H1 (cell line): ENCODE measurements around the gene SLC1A7. TPM values are rescaled to one million over a fixed set of nuclear protein-coding genes. Genes with fewer than 3 reads are reported as not detected.

Experiments
- CTCF ChIA-PET: fragments of 300-600 bp; sonication (Branson Sonifier 250); formaldehyde crosslinking; loops from one replicate; lab custom pipeline; 2021; ENCODE audit not compliant: partially characterized antibody; lab: Charles Lee
- POLR2A ChIA-PET: fragments of 300-600 bp; sonication (Branson Sonifier 250); formaldehyde crosslinking; loops from one replicate; lab custom pipeline; 2021; ENCODE audit warnings: inconsistent platforms; ENCODE audit not compliant: partially characterized antibody; lab: Charles Lee
- DNase-seq, 2 experiments: peaks; one replicate each; pipeline versions ENCODE4 v3.0.0 to v3.0.0-alpha.2; 2010 to 2022; ENCODE audit warnings: low spot score in 2 of 2, low read depth in 1 of 2, mixed read lengths in 1 of 2
- FAIRE-seq: peaks from 2 replicates; lab custom pipeline; 2011; peaks lifted over from hg19 to GRCh38; lab: Jason Lieb, UNC
- H2AFZ ChIP-seq: 2 replicates; pipeline ENCODE4 v1.8.1; 2012; ENCODE audit warnings: low read length, inconsistent platforms
- H2AK5ac ChIP-seq: 2 replicates; pipeline ENCODE4 v1.6.1; 2013; ENCODE audit warnings: low read depth, low read length
- H2BK120ac ChIP-seq: replicated peaks from 2 replicates; pipeline ENCODE3; 2013; ENCODE audit warnings: low read depth, low read length, inconsistent platforms
- H2BK12ac ChIP-seq: 2 replicates; pipeline ENCODE4 v1.6.1; 2013; ENCODE audit warnings: low read depth, low read length
- H2BK15ac ChIP-seq: 2 replicates; pipeline ENCODE4 v1.6.1; 2013; ENCODE audit warnings: low read length
- H2BK20ac ChIP-seq: 2 replicates; pipeline ENCODE4 v1.6.1; 2013; ENCODE audit warnings: low read length
- H2BK5ac ChIP-seq: 2 replicates; pipeline ENCODE4 v1.6.1; 2013; ENCODE audit warnings: low read depth, low read length
- H3K14ac ChIP-seq: 2 replicates; pipeline ENCODE4 v1.6.1; 2013; ENCODE audit warnings: inconsistent platforms; ENCODE audit not compliant: insufficient read length
- H3K18ac ChIP-seq: 2 replicates; pipeline ENCODE4 v1.6.1; 2013; ENCODE audit warnings: low read length; ENCODE audit errors: extremely low read depth
- H3K23ac ChIP-seq: 2 replicates; pipeline ENCODE4 v1.6.1; 2013; ENCODE audit warnings: inconsistent platforms; ENCODE audit not compliant: insufficient read length
- H3K23me2 ChIP-seq: 2 replicates; pipeline ENCODE4 v1.6.1; 2013; ENCODE audit warnings: low read depth, low read length
- H3K27ac ChIP-seq: 2 replicates; pipeline ENCODE4 v1.6.1; 2011; ENCODE audit warnings: low read depth, low read length, inconsistent platforms
- H3K27me3 ChIP-seq, 4 experiments: replicated peaks in 1 of 4; 1 replicate in 1 of 4; 2 replicates in 3 of 4; pipeline versions ENCODE4 v1.6.1 to v1.8.1; 2011 to 2013; ENCODE audit warnings: low read length in 3 of 4, mild to moderate bottlenecking in 3 of 4, inconsistent platforms in 2 of 4, mixed read lengths in 2 of 4, moderate library complexity in 1 of 4; ENCODE audit not compliant: control insufficient read depth in 3 of 4, insufficient read depth in 3 of 4; ENCODE audit errors: extremely low read depth in 1 of 4
- H3K36me3 ChIP-seq, 4 experiments: 2 replicates each; pipeline versions ENCODE4 v1.6.1 to v1.8.1; 2011 to 2013; ENCODE audit warnings: mild to moderate bottlenecking in 4 of 4, low read length in 3 of 4, moderate library complexity in 2 of 4, control low read depth in 1 of 4, inconsistent platforms in 1 of 4; ENCODE audit not compliant: insufficient read depth in 4 of 4, control insufficient read depth in 2 of 4
- H3K4ac ChIP-seq: replicated peaks from 2 replicates; pipeline ENCODE3; 2013; ENCODE audit warnings: low read length, low read depth, mixed read lengths, inconsistent platforms; ENCODE audit not compliant: insufficient read length
- H3K4me1 ChIP-seq, 4 experiments: replicated peaks in 1 of 4; 1 replicate in 1 of 4; 2 replicates in 3 of 4; pipeline versions ENCODE4 v1.6.1 to v1.8.1; 2011 to 2013; ENCODE audit warnings: low read length in 3 of 4, inconsistent platforms in 2 of 4, mixed read lengths in 1 of 4; ENCODE audit not compliant: insufficient read depth in 4 of 4, control insufficient read depth in 3 of 4
- H3K4me2 ChIP-seq, 2 experiments: 2 replicates each; pipeline versions ENCODE4 v1.6.1 to v1.8.1; 2011 to 2013; ENCODE audit warnings: low read depth in 2 of 2, low read length in 2 of 2, control low read depth in 1 of 2, inconsistent platforms in 1 of 2, mild to moderate bottlenecking in 1 of 2; ENCODE audit not compliant: insufficient read depth in 1 of 2
- H3K4me3 ChIP-seq, 4 experiments: fragments of 200-600, 300-600 bp in 1 of 4; sonication (generic), shearing (Covaris generic), sonication (Bioruptor Twin) in 1 of 4; 2 replicates each; pipeline versions ENCODE4 v1.5.1 to v1.8.1; 2011 to 2016; ENCODE audit warnings: low read length in 4 of 4, low read depth in 3 of 4, control low read depth in 2 of 4, inconsistent platforms in 2 of 4, mild to moderate bottlenecking in 2 of 4, mixed read lengths in 1 of 4, moderate library complexity in 1 of 4; ENCODE audit not compliant: insufficient read depth in 2 of 4; ENCODE audit errors: extremely low read depth in 1 of 4
- H3K56ac ChIP-seq: replicated peaks from 2 replicates; pipeline ENCODE3; 2013; ENCODE audit warnings: low read depth, mild to moderate bottlenecking, mixed read lengths, low read length, inconsistent platforms; ENCODE audit not compliant: insufficient read length
- H3K79me1 ChIP-seq: 2 replicates; pipeline ENCODE4 v1.6.1; 2013; ENCODE audit warnings: low read depth, low read length, control low read depth
- H3K79me2 ChIP-seq, 2 experiments: 2 replicates each; pipeline versions ENCODE4 v1.6.1 to v1.8.1; 2012 to 2013; ENCODE audit warnings: low read length in 2 of 2, mild to moderate bottlenecking in 2 of 2, inconsistent platforms in 1 of 2; ENCODE audit not compliant: insufficient read depth in 2 of 2, control insufficient read depth in 1 of 2
- H3K9ac ChIP-seq, 4 experiments: replicated peaks in 1 of 4; 1 replicate in 1 of 4; 2 replicates in 3 of 4; pipeline versions ENCODE4 v1.6.1 to v1.8.1; 2011 to 2013; ENCODE audit warnings: low read depth in 3 of 4, low read length in 3 of 4, control low read depth in 2 of 4, mild to moderate bottlenecking in 2 of 4, moderate library complexity in 2 of 4, inconsistent platforms in 1 of 4; ENCODE audit errors: extremely low read depth in 1 of 4
- H3K9me3 ChIP-seq, 2 experiments: 2 replicates each; pipeline versions ENCODE4 v1.6.1 to v1.8.1; 2012 to 2013; ENCODE audit warnings: mild to moderate bottlenecking in 2 of 2, moderate library complexity in 2 of 2, control low read depth in 1 of 2, inconsistent platforms in 1 of 2, low read depth in 1 of 2, low read length in 1 of 2, mixed read lengths in 1 of 2; ENCODE audit not compliant: insufficient read depth in 2 of 2
- H4K20me1 ChIP-seq, 2 experiments: replicated peaks in 1 of 2; 2 replicates each; pipeline versions ENCODE3 to v1.8.1; 2011 to 2013; ENCODE audit warnings: inconsistent platforms in 2 of 2, low read length in 2 of 2, mild to moderate bottlenecking in 1 of 2; ENCODE audit not compliant: insufficient read depth in 2 of 2, control insufficient read depth in 1 of 2
- H4K5ac ChIP-seq: 2 replicates; pipeline ENCODE4 v1.6.1; 2013; ENCODE audit warnings: low read length, low read depth, mixed read lengths, inconsistent platforms; ENCODE audit not compliant: insufficient read length
- H4K8ac ChIP-seq: 2 replicates; pipeline ENCODE4 v1.8.0; 2013; ENCODE audit warnings: mild to moderate bottlenecking, moderate library complexity, low read length, inconsistent platforms; ENCODE audit not compliant: insufficient read depth; ENCODE audit errors: extremely low read depth
- H4K91ac ChIP-seq: replicated peaks from 2 replicates; pipeline ENCODE3; 2013; ENCODE audit warnings: low read length, mixed read lengths, inconsistent platforms; ENCODE audit not compliant: insufficient read length
- ASH2L ChIP-seq: fragments of 200-600, 300-600 bp; sonication (generic); IDR thresholded peaks from one replicate; pipeline ENCODE4 v1.7.1; 2017; ENCODE audit warnings: low read length
- BCL11A ChIP-seq, 2 experiments: IDR thresholded peaks; one replicate each; pipeline ENCODE4 v1.6.1; 2011; ENCODE audit warnings: low read depth in 2 of 2, low read length in 2 of 2, mild to moderate bottlenecking in 2 of 2
- KDM4A ChIP-seq: IDR thresholded peaks from one replicate; pipeline ENCODE4 v1.7.1; 2012; ENCODE audit warnings: low read depth, mild to moderate bottlenecking, moderate library complexity, low read length, inconsistent platforms; ENCODE audit not compliant: severe bottlenecking
- KDM5A ChIP-seq: fragments of 200-600 bp; IDR thresholded peaks from 2 replicates; pipeline ENCODE4 v1.7.1; 2012; ENCODE audit warnings: mild to moderate bottlenecking, low read length, inconsistent platforms, mixed read lengths
- POLR2AphosphoS5 ChIP-seq: IDR thresholded peaks from 2 replicates; pipeline ENCODE4 v1.6.1; 2011; ENCODE audit warnings: low read depth, low read length
- SAP30 ChIP-seq: fragments of 300-600 bp; sonication (generic); IDR thresholded peaks from 2 replicates; pipeline ENCODE4 v1.7.1; 2012; ENCODE audit warnings: low read length, moderate library complexity, mild to moderate bottlenecking, inconsistent platforms; ENCODE audit not compliant: insufficient read depth, insufficient replicate concordance
- SUZ12 ChIP-seq: fragments of 200-600 bp; sonication (generic); IDR thresholded peaks from 2 replicates; pipeline ENCODE4 v1.6.1; 2012; ENCODE audit warnings: mild to moderate bottlenecking, inconsistent platforms, low read length, moderate library complexity, mixed read lengths
- YY1 ChIP-seq: IDR thresholded peaks from 2 replicates; pipeline ENCODE4 v1.6.1; 2011; ENCODE audit warnings: low read depth, mild to moderate bottlenecking, low read length
- WGBS, 2 experiments: shearing (Covaris generic) in 1 of 2; methylation state at CpG; one replicate each; pipeline versions ENCODE4 v1.1.6 to v1.1.7; 2013 to 2015; ENCODE audit warnings: low lambda C conversion rate in 2 of 2, mixed read lengths in 2 of 2, inconsistent platforms in 1 of 2, low coverage in 1 of 2, missing lambda C conversion rate in 1 of 2; ENCODE audit not compliant: insufficient replicate concordance in 2 of 2, insufficient coverage in 1 of 2, insufficient read length in 1 of 2; ENCODE audit errors: extremely low coverage in 1 of 2, missing lambda C conversion rate in 1 of 2; 5-methylcytosine and 5-hydroxymethylcytosine counted together
- polyA plus RNA-seq, 7 experiments: library from polyadenylated mRNA; depleted of rRNA in 3 of 7; stranded (reverse) in 5 of 7; unstranded in 2 of 7; fragments of >200 nt in 5 of 7; fragments of 200-250 nt in 2 of 7; gene quantifications; 1 replicate in 5 of 7; 2 replicates in 1 of 7; 4 replicates in 1 of 7; pipeline versions ENCODE4 v1.2.1 to v1.2.3, GENCODE V29; 2011 to 2013; ENCODE audit warnings: missing spikeins in 2 of 7, mixed read lengths in 2 of 7
- total RNA-seq: library from RNA; stranded (reverse); fragmentation: NEBNext Ultra II Directional; extraction: Animal tissue kit (Norgen Biotek cat#: 25700); gene quantifications from 2 replicates; pipeline ENCODE4 v1.2.1, GENCODE V29; 2021
- TF ChIP-seq, protein P1 (sequence below), 3 experiments: IDR thresholded peaks; 1 replicate in 2 of 3; 2 replicates in 1 of 3; pipeline versions ENCODE4 v1.5.1 to v1.6.1; 2011; ENCODE audit warnings: low read length in 3 of 3, mild to moderate bottlenecking in 3 of 3, inconsistent platforms in 2 of 3, low read depth in 1 of 3, moderate library complexity in 1 of 3; ENCODE audit not compliant: insufficient read depth in 1 of 3; ENCODE audit errors: control extremely low read depth in 1 of 3
- TF ChIP-seq, protein P2 (sequence below): IDR thresholded peaks from 2 replicates; pipeline ENCODE4 v1.6.1; 2012; ENCODE audit warnings: inconsistent platforms

Gene SLC1A7
- total and polyA plus RNA-seq, 2 of the 8 experiments (the other 6 are each of a cell fraction or from before 2014, with no cell fraction given), result not detected

DNA sequence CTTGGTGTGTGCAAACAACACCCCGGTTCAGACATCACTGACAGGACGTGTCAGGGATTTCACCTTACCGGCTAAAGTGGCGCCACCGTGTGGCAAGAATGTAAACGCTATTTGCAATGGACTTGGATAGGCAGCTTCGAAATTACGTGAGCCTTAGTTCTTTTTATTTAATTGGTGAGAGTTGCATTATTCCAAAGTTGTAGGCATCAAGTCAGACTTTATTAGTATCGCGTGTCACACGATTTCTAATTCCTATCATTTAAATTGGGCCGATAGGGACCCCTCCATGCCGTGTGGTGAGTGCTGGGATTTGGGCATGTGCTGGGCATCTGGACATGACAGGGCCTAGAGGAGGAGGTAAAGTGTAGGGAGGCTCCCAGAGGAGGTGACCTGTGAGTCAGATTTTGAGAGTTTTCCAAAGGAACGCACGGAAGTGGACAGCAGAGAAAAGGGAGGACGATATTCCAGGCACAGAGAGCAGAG, 39.7 kb upstream of the SLC1A7 start:
- Histone ChIP-seq H2AFZ (peak overlapping the region; percentile 27; the same call in 1 of the 2 replicates), H3K36me3 (no peaks in the 10 kb centered on the region), H3K4me3 (no peak overlapping the region), H4K8ac (no peak overlapping the region), H3K14ac (no peak overlapping the region), H3K27ac (no peak overlapping the region), H3K4me2 (no peak overlapping the region), H4K91ac (no peak overlapping the region), H2BK12ac (peak overlapping the region; percentile 52; the same call in 1 of the 2 replicates), H3K27me3 (no peaks in the 10 kb centered on the region; a peak in 3 of 7 replicates), H4K20me1 (no peaks in the 10 kb centered on the region), H2BK120ac (peak overlapping the region; percentile 19), H3K4ac (no peak overlapping the region), H3K79me2 (no peaks in the 10 kb centered on the region), H3K56ac (no peak overlapping the region), H3K9me3 (no peaks in the 10 kb centered on the region), H3K18ac (peak overlapping the region; percentile 73; the same call in 1 of the 2 replicates), H3K9ac (no peak overlapping the region), H2AK5ac (no peak overlapping the region; the same call in 1 of the 2 replicates), H3K4me1 (no peaks in the 10 kb centered on the region; a peak in 1 of 7 replicates), H3K23ac (no peak overlapping the region), H3K23me2 (no peaks in the 10 kb centered on the region), H3K79me1 (no peaks in the 10 kb centered on the region), H2BK5ac (no peak overlapping the region), H2BK15ac (no peak overlapping the region), H2BK20ac (peak overlapping the region; percentile 28), H4K5ac (no peak overlapping the region)
- CTCF ChIA-PET, result interaction anchor here (0.7 to 3.2 kb wide), 36 partner anchors 10 to 348 kb away, joined by 3 to 31 read pairs (median 4); no protein-coding TSS in a partner anchor
- DNase-seq, result peak; percentile 29 to 95
- 28% methylated on average over 16 of the region's 16 CpGs; no CpG with 5 or more reads in 1 of the 2 experiments for WGBS, 2 experiments
- FAIRE-seq, result peak; percentile 96
- POLR2A ChIA-PET, result no interaction called here
- no peak for TF ChIP-seq BCL11A (IDR thresholded peaks at IDR 0.05; ENCODE audit: low read depth in 2 of 2, low read length in 2 of 2)
- no peak for TF ChIP-seq POLR2AphosphoS5
- TF ChIP-seq KDM5A, result no peak
- TF ChIP-seq, protein P1, sequence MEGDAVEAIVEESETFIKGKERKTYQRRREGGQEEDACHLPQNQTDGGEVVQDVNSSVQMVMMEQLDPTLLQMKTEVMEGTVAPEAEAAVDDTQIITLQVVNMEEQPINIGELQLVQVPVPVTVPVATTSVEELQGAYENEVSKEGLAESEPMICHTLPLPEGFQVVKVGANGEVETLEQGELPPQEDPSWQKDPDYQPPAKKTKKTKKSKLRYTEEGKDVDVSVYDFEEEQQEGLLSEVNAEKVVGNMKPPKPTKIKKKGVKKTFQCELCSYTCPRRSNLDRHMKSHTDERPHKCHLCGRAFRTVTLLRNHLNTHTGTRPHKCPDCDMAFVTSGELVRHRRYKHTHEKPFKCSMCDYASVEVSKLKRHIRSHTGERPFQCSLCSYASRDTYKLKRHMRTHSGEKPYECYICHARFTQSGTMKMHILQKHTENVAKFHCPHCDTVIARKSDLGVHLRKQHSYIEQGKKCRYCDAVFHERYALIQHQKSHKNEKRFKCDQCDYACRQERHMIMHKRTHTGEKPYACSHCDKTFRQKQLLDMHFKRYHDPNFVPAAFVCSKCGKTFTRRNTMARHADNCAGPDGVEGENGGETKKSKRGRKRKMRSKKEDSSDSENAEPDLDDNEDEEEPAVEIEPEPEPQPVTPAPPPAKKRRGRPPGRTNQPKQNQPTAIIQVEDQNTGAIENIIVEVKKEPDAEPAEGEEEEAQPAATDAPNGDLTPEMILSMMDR (IDR thresholded peaks at IDR 0.05; ENCODE audit: control extremely low read depth in 1 of 3, insufficient read depth in 1 of 3, low read depth in 1 of 3, low read length in 3 of 3), result peak; percentile 70 to 92 (median 74)
- no peak for TF ChIP-seq KDM4A
- no peak for TF ChIP-seq SUZ12
- TF ChIP-seq SAP30, result no peak
- no peak for TF ChIP-seq ASH2L
- TF ChIP-seq, protein P2, sequence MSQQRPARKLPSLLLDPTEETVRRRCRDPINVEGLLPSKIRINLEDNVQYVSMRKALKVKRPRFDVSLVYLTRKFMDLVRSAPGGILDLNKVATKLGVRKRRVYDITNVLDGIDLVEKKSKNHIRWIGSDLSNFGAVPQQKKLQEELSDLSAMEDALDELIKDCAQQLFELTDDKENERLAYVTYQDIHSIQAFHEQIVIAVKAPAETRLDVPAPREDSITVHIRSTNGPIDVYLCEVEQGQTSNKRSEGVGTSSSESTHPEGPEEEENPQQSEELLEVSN, result no peak
- TF ChIP-seq YY1, result 0 out of 2 replicates have a peak, but pooled peaks have one; percentile 43
